NCI-H1436 treated with DMSO at 0.1 percent for 48 hours (cell line): ENCODE measurements around the gene SYTL2.

Experiments used
- DNase-seq: peaks from one replicate; lab custom pipeline; 2025; lab: John Stamatoyannopoulos, UW

The SYTL2 gene

DNA sequence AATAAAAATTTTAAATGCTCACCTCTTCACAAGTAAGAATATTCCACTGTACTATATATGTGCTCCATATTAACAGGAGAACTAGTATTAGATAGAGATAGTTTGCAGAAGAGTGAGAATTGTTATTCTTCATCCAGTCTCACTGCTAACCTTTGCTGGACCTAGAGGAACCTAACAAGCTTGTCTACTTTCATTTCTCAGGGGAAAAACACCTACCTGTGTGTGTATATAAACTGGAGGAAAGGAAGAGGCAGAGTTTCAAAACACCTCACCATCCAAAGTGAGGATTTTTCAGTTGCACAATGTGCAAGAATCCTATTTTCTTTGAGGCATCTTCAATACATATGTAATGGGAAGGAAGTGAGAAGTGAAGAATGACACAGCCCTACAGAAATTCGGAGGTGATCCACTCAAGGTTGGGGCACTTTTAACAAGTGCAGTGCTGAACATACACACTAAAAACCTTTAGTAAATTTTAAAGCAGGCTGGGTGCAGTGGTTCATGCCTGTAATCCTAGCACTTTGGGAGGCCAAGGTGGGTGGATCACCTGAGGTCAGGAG is 52.4 kb downstream of the SYTL2 start:
- no peak for DNase-seq

DNA sequence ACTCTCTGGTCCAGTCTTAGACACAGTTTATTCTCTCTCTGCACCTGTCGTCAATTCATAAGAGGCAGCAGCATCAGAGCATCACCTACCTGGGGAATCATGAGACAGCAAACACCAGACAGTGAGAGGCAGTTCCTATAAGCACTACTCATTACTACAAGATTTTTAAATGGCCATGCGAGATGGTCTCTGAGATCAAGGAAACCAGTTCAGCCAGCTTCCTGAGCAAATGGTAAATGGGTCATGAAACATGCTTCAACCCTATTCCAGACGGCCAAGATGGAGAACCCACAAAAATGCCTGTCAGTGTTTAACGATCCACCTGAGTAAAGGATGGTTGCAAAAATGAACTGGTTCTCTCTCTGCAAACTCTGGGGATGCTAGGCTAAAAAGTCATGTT is 52.9 kb downstream of the SYTL2 start:
- no peak for DNase-seq

- no peak for DNase-seq
Observed at GRCh38 chr11:85756401-85757200, 54.3 kb downstream of the SYTL2 start.

- DNase-seq = no peak
Observed at GRCh38 chr11:85755701-85756100, 55.2 kb downstream of the SYTL2 start.

DNA sequence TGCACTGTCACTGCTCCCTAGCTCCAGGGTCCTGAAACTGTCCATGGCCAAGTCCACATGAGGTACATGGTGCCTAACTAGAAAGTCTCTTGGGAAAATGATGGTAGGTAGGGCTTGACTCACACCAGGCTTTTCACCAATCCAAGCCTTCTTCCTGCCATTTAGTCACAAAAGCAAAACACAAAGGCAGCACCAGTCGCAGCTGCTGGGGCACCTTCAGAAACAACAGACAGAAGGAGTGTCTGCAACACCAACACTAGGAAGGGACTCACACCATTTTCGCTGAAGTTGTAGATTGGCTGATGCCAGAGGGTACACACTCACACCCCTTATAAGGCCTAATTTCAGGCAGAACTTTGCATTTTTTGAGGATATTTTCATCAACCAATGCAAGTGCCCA is 55.7 kb downstream of the SYTL2 start:
- no peak for DNase-seq

- no peak for DNase-seq
Observed at GRCh38 chr11:85752890-85753581, 57.9 kb downstream of the SYTL2 start.

GRCh38 chr11:85752201-85752889 is 58.6 kb downstream of the SYTL2 start:
- no peak for DNase-seq

- DNase-seq = no peak
Observed at GRCh38 chr11:85751724-85752123, 59.2 kb downstream of the SYTL2 start.

DNA sequence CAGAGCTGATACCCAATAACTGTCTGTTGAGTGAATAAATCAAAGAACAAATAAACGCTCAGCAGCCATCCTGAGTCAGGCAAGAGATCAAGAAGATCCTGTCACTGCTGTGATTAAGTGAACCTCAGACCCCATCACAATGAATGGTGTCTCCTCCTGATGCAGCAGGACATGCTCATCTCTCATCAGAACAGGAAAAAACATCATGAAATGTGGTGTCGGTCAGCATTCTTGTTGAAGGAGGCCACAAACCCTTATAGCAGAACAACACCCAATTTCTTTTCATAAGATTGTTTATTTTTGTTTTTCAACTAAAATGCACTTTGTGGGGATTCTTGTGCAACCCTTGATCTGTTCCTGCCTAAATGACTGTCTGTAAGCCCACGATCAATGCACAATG is 60.3 kb downstream of the SYTL2 start:
- no peak for DNase-seq

DNA sequence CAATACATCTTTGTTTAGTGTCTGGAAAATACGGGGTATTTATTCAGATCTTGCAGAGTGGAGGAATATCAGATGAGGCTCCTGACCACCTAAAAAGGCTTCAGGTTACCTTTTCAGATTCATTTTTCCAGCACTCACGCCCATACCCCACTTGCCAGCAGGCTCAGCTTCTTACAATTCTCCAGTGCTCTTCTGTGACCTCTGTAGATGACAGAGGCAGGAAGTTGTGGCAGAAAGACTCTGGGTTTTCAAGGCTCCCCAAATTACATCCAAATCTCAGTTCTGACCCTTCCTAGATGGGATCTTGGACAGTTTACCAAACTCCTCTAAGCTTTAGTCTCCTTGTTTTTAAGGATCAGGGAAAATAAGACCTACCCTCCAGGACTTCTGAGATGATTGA is 61.1 kb downstream of the SYTL2 start:
- no peak for DNase-seq

- no peak for DNase-seq
Observed at GRCh38 chr11:85749287-85749834, 61.6 kb downstream of the SYTL2 start.

DNA sequence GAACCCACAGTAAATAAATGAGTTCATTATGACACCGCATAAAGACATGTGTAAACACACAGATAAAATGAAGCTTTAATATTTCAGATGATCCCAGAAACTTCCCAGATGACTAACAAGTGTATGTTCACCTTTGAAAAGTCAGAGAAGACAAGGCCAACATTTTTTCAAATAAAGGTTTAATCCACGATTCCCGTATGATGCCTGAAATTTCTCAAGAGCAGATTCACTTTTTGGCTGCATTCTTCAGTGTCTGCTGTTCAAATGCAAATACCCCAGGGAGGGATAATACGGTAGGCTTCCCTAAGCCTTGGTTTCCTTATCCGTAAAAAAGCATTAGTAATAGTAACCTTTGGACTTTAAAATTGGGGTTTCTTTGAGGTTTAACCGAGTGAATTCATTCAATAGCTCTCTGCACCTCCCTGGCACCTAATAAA is 62.5 kb downstream of the SYTL2 start:
- DNase-seq = no peak

DNA sequence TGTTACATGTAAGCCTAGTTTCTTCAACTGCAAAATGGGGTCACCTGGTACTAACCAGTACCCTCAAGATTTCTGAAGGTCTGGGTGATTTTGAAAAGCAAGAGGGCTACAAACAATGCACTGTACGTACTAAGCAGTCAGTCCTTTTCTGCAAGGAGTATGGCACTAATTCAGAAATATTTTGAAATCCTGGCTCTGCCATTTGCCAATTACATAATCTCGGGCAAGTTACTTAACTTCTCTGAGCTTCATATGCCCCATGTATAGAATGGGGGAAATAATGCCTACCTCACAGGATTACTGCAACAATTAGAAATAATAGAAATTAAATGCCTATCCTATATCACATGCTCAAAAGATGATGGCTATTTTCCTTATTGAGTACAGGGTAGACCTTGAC is 64.3 kb downstream of the SYTL2 start:
- DNase-seq = no peak

- no peak for DNase-seq
Observed at GRCh38 chr11:85745626-85746025, 65.3 kb downstream of the SYTL2 start.

GRCh38 chr11:85742873-85743275 is 68.1 kb downstream of the SYTL2 start:
- DNase-seq = no peak

DNA sequence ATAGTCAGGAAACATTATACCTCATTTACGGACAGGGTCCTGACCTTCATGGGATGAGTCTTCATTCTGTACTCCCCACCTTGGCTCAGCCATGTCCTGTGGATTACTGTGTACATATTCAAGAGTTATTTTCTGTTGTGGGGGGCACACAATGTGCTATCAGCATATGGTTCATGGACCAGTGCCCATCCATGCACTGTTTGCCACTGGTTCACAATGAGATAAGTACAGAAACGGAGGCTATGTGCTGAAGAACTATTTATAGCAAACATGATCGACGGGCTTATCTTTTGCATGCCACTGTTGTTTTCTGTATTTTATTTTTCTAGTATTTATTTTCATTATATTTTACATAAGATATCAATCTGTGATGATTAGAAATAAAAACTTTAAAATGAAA is 68.6 kb downstream of the SYTL2 start:
- no peak for DNase-seq

GRCh38 chr11:85740481-85741400 is 70.2 kb downstream of the SYTL2 start:
- DNase-seq = no peak

DNA sequence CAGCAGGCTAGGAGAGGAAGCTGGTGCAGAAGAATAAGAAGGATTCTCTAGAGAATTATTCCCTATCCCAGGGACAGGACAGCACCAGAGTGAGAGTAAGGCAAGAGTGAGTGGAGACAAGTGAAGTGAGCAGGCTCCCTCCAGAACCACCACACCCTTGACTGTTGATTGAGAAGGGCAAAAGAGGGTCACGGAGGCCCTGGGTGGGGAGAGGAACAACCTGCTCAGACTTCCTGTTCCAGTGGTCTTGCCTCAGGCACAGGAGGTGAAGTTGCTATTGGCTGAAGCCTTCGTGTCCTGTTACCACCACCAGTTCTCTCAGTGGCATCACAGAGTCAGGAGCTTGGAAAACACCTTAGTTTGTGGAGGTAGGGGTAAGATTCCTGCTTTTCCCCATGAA is 73.2 kb downstream of the SYTL2 start:
- DNase-seq = no peak

GRCh38 chr11:85735876-85736460 is 75.0 kb downstream of the SYTL2 start:
- no peak for DNase-seq

DNA sequence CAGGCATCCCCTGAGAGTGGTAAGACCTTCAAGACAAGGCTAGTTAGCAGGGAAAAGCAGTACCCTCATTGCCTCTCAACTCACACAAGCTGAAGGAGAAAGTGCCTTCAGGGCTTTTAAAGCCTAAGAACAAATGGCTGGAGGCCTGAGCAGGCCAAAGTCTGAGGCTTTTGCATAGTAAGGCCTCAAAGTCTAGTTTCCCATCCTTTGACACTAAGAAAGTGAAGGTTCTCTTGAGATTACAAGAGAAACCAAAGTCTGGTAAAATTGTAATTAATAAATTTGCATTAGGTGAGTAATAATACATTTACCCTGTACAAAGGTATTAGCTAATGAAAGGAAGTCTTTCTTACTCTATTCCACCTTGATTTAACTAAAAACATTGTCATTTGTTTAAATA is 78.0 kb downstream of the SYTL2 start:
- no peak for DNase-seq

DNA sequence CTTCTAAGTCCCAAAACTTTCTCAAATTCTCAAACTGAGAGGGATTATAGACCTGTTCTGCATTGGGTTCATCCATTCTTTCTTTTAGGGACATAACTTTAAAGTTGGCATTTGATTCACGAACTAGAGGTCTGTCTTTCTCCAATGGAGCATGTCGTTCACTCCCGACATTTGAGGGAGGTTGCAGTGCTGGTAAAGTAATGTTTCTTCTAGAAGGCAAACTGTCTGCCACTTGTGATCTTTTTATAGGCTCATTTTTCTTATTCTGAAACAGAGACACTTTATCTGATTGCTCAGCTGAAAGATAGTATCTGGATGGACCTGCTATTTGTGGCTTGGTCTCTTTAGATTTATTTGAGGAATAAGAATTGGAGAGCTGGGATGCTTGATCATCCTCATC is 84.6 kb downstream of the SYTL2 start:
- no peak for DNase-seq
